HEK293 (cell line): ENCODE data around the gene EZH1.

ENCODE experiments used
- ATF2 ChIP-seq: fragments of 450-650 bp; formaldehyde crosslinking; IDR thresholded peaks from 2 replicates; pipeline ENCODE4 v1.5.1; 2016; ENCODE audit warnings: missing biosample characterization, missing genetic modification characterization, low read depth
- CTCF ChIP-seq: fragments of 450-650 bp; formaldehyde crosslinking; IDR thresholded peaks from 2 replicates; pipeline ENCODE4 v1.5.1; 2016; ENCODE audit warnings: missing biosample characterization, missing genetic modification characterization
- PBX3 ChIP-seq: sonication (generic); formaldehyde crosslinking; IDR thresholded peaks from 2 replicates; pipeline ENCODE4 v1.8.1; 2022; ENCODE audit warnings: mild to moderate bottlenecking, moderate library complexity, missing genetic modification reagents
- PRDM10 ChIP-seq: fragments of 450-650 bp; formaldehyde crosslinking; IDR thresholded peaks from 2 replicates; pipeline ENCODE4 v1.5.1; 2016; ENCODE audit warnings: missing biosample characterization, missing genetic modification characterization
- SP2 ChIP-seq: fragments of 450-650 bp; formaldehyde crosslinking; IDR thresholded peaks from 2 replicates; pipeline ENCODE4 v1.5.1; 2016; ENCODE audit warnings: missing biosample characterization, missing genetic modification characterization
- ZNF239 ChIP-seq: fragments of 450-650 bp; formaldehyde crosslinking; IDR thresholded peaks from 2 replicates; pipeline ENCODE4 v1.5.1; 2016; ENCODE audit warnings: missing biosample characterization, missing genetic modification characterization
- ZNF692 ChIP-seq: fragments of 450-650 bp; formaldehyde crosslinking; IDR thresholded peaks from 2 replicates; pipeline ENCODE4 v1.5.1; 2016; ENCODE audit warnings: missing biosample characterization, missing genetic modification characterization
- ZNF776 ChIP-seq: fragments of 450-650 bp; formaldehyde crosslinking; IDR thresholded peaks from 2 replicates; pipeline ENCODE4 v1.5.0; 2017; ENCODE audit warnings: missing biosample characterization, missing genetic modification characterization, borderline replicate concordance

GRCh38 chr17:42759982-42760651 lies 15.3 kb upstream of the EZH1 start:
- no peak for TF ChIP-seq PBX3 (CRISPR knock-in tag)
- TF ChIP-seq ATF2 (tag by site-specific recombination): no peak
- no peak for TF ChIP-seq ZNF692
- TF ChIP-seq PRDM10 (tag by site-specific recombination): no peak
- no peak for TF ChIP-seq CTCF (tag by site-specific recombination)
- no peak for TF ChIP-seq ZNF776 (tag by site-specific recombination)
- TF ChIP-seq ZNF239 (tag by site-specific recombination): no peak
- no peak for TF ChIP-seq SP2 (tag by site-specific recombination)
